ENCODE data around the gene TTPAL. TPM values are rescaled to one million over a fixed set of nuclear protein-coding genes. Genes with fewer than 3 reads are reported as not detected.

The TTPAL gene
- total and polyA plus RNA-seq, 2 of the 4 experiments (the other 2 are of a cell fraction) = 8.2 to 18.1 TPM

GRCh38 chr20:44450281-44450889, 25.3 kb upstream of the TTPAL start:
- no peak overlapping the region for H2AK5ac ChIP-seq (ENCODE audit: low read depth, low read length)
- peaks cover 2% of the 10 kb centered on the region; the same call in 1 of the 2 replicates for H3K4me1 ChIP-seq (ENCODE audit: control insufficient read depth, insufficient read depth, low read length)
- H3K9me3 ChIP-seq (ENCODE audit: control insufficient read depth, insufficient read depth, low read length) = no peaks in the 10 kb centered on the region; the same call in 1 of the 2 replicates
- no peak overlapping the region; the same call in 1 of the 2 replicates for H3K4me2 ChIP-seq (ENCODE audit: low read depth, low read length)
- peak overlapping the region; percentile 58 for H2AFZ ChIP-seq (replicated peaks; ENCODE audit: low read length, poor library complexity)
- H2AK9ac ChIP-seq (replicated peaks; ENCODE audit: low read depth, low read length, poor library complexity) = peak overlapping the region; percentile 11
- no peak overlapping the region for H2BK5ac ChIP-seq (ENCODE audit: low read depth, low read length, poor library complexity, severe bottlenecking)
- H4K20me1 ChIP-seq (ENCODE audit: insufficient read depth, low read length) = no peaks in the 10 kb centered on the region
- dilution Hi-C loops (cut with HindIII; ENCODE audit: low sequenced_read_pairs, unreplicated experiment) (no loop called here), in situ Hi-C loops (cut with MboI; ENCODE audit: low sequenced_read_pairs) (no loop called here), intact Hi-C loops (cut with micrococcal nuclease) (loop anchor here (10.0 kb wide), 1 partner anchor 136 kb away; the partner anchor contains the start of gene FITM2)
- H3K27ac ChIP-seq (ENCODE audit: insufficient read depth, low read length) = no peak overlapping the region
- H3K18ac ChIP-seq (ENCODE audit: low read depth, low read length) = no peak overlapping the region
- H3K36me3 ChIP-seq (ENCODE audit: control insufficient read depth, insufficient read depth, low read length) = no peaks in the 10 kb centered on the region
- DNase-seq (no peak), ATAC-seq (ENCODE audit: low read depth) (peak; percentile 60)
- no peak overlapping the region; the same call in 1 of the 2 replicates for H3K23ac ChIP-seq (ENCODE audit: low read depth, low read length)
- H3K9ac ChIP-seq (ENCODE audit: low read depth, low read length) = no peak overlapping the region
- no peak overlapping the region for H2BK15ac ChIP-seq (ENCODE audit: low read depth, low read length)
- H2BK120ac ChIP-seq (ENCODE audit: low read depth, low read length) = no peak overlapping the region
- H3K4ac ChIP-seq (ENCODE audit: low read depth, low read length) = no peak overlapping the region
- WGBS, 2 experiments (ENCODE audit: extremely low coverage in 2 of 2, insufficient read length in 1 of 2) = 0% methylated on average over 1 of the region's 3 CpGs; no CpG with 5 or more reads in 1 of the 2 experiments
- 0 out of 2 replicates have a peak overlapping the region, but pooled peaks have one; percentile 8 for H3K14ac ChIP-seq (replicated peaks; ENCODE audit: low read depth, low read length)
- H2BK20ac ChIP-seq (ENCODE audit: low read depth, low read length) = no peak overlapping the region
- H4K8ac ChIP-seq (ENCODE audit: low read depth in 2 of 2, low read length in 2 of 2) = no peak overlapping the region
- peaks cover 31% of the 10 kb centered on the region for H3K27me3 ChIP-seq (ENCODE audit: control insufficient read depth, insufficient read depth, low read length)
- no peak overlapping the region for H4K91ac ChIP-seq (ENCODE audit: insufficient read depth, low read depth, low read length)
- no peak for TF ChIP-seq MAFK (IDR thresholded peaks at IDR 0.05; ENCODE audit: low read depth, low read length)
- no peak for TF ChIP-seq MXI1 (IDR thresholded peaks at IDR 0.05; ENCODE audit: borderline replicate concordance, low read depth, low read length)
- TF ChIP-seq RAD21 (IDR thresholded peaks at IDR 0.05; ENCODE audit: low read length) = no peak
- no peak for TF ChIP-seq FOS (IDR thresholded peaks at IDR 0.05; ENCODE audit: low read depth, low read length)
- TF ChIP-seq CHD1 (IDR thresholded peaks at IDR 0.05; ENCODE audit: low read depth, low read length) = no peak
- TF ChIP-seq CTCF (conservative IDR thresholded peaks at IDR 0.05; ENCODE audit: low read depth, low read length) = no peak
- no peak for TF ChIP-seq ELK1 (IDR thresholded peaks at IDR 0.05; ENCODE audit: borderline replicate concordance, low read depth, low read length)
- no peak for TF ChIP-seq CEBPB (IDR thresholded peaks at IDR 0.05; ENCODE audit: low read depth, low read length)
- no peak for TF ChIP-seq MAZ (IDR thresholded peaks at IDR 0.05; ENCODE audit: borderline replicate concordance, low read depth, low read length)
- TF ChIP-seq POLR2A (IDR thresholded peaks at IDR 0.05; ENCODE audit: low read depth, low read length) = no peak
- no peak for TF ChIP-seq USF2 (IDR thresholded peaks at IDR 0.05; ENCODE audit: low read depth, low read length)
- no peak for TF ChIP-seq BHLHE40 (IDR thresholded peaks at IDR 0.05; ENCODE audit: low read depth, low read length)
- CTCF ChIA-PET = no interaction called here
- H3K79me1 ChIP-seq (ENCODE audit: low read depth in 1 of 2, low read length in 2 of 2) = no peaks in the 10 kb centered on the region
- H3K56ac ChIP-seq (ENCODE audit: extremely low read depth, insufficient read depth, low read length) = no peak overlapping the region
- BruUV-seq (replicated peaks) = no TSS peak
- POLR2A ChIA-PET (ENCODE audit: unreplicated experiment) = no interaction called here
- H3K9me1 ChIP-seq (ENCODE audit: insufficient read depth, low read length) = no peaks in the 10 kb centered on the region
- no peak overlapping the region for H3K4me3 ChIP-seq (ENCODE audit: insufficient read depth, low read depth, low read length)
- no peak overlapping the region for H4K5ac ChIP-seq (ENCODE audit: low read depth, low read length)

All from IMR-90 (cell line).